Right atrium auricular region (tissue), 2 donors: Measurements from ENCODE around the gene KIAA0753. TPM values are rescaled to one million over a fixed set of nuclear protein-coding genes. Genes with fewer than 3 reads are reported as not detected.

Experiments
- DNase-seq: peaks from one replicate; pipeline ENCODE4 v3.0.0-alpha.2; 2019; ENCODE audit warnings: low spot score
- H3K27ac ChIP-seq, 2 donors: fragments of 200-600 bp; sonication (generic); 1 replicate in 1 of 2; 2 replicates in 1 of 2; pipeline ENCODE4 v1.5.1; 2016 to 2019
- H3K27me3 ChIP-seq, 2 donors: fragments of 200-600 bp; sonication (generic); one replicate each; pipeline versions ENCODE4 v1.5.1 to v1.6.0; 2017 to 2019
- H3K36me3 ChIP-seq: fragments of 200-600 bp; sonication (generic); one replicate; pipeline ENCODE4 v1.5.1; 2016
- H3K4me1 ChIP-seq, 2 donors: fragments of 200-600 bp; sonication (generic); one replicate each; pipeline versions ENCODE4 v1.5.1 to v1.6.0; 2017 to 2019
- H3K4me3 ChIP-seq, 2 donors: fragments of 200-600 bp; sonication (generic); 1 replicate in 1 of 2; 2 replicates in 1 of 2; pipeline ENCODE4 v1.5.1; 2017 to 2019; ENCODE audit warnings: mild to moderate bottlenecking in 1 of 2, moderate library complexity in 1 of 2
- H3K9me3 ChIP-seq, 2 donors: fragments of 200-600 bp; sonication (generic); one replicate each; pipeline ENCODE4 v1.5.1; 2019
- CTCF ChIP-seq, 2 donors: fragments of 200-600 bp; sonication (generic); IDR thresholded peaks; one replicate each; pipeline ENCODE4 v1.5.1; 2019; ENCODE audit warnings: antibody characterized with exemption in 2 of 2
- total RNA-seq, 2 donors: library from RNA; depleted of rRNA; stranded (reverse); fragments of >200 nt; gene quantifications; one replicate each; pipeline ENCODE4 v1.1.0, GENCODE V29; 2016

Gene KIAA0753
- total RNA-seq, 2 donors from 2014 or later = 5.3 to 8.4 TPM

GRCh38 chr17:6591599-6592158 lies 48.8 kb downstream of the KIAA0753 start:
- H3K27ac ChIP-seq = no peak overlapping the region
- no peak overlapping the region for H3K4me3 ChIP-seq
- H3K27me3 ChIP-seq = no peaks in the 10 kb centered on the region
- H3K4me1 ChIP-seq = no peaks in the 10 kb centered on the region
- DNase-seq = no peak
- no peaks in the 10 kb centered on the region for H3K9me3 ChIP-seq
- peaks cover 80% of the 10 kb centered on the region for H3K36me3 ChIP-seq
- no peak for TF ChIP-seq CTCF (IDR thresholded peaks at IDR 0.05)

- no peak overlapping the region for H3K4me3 ChIP-seq
- H3K36me3 ChIP-seq = peaks cover 83% of the 10 kb centered on the region
- no peak overlapping the region for H3K27ac ChIP-seq
- TF ChIP-seq CTCF (IDR thresholded peaks at IDR 0.05) = no peak
- no peaks in the 10 kb centered on the region for H3K4me1 ChIP-seq
- H3K9me3 ChIP-seq = peaks cover 0 to 10% of the 10 kb centered on the region in 2 donors
- no peaks in the 10 kb centered on the region for H3K27me3 ChIP-seq
- DNase-seq = no peak
Observed at GRCh38 chr17:6589266-6589946, 51.1 kb downstream of the KIAA0753 start.

GRCh38 chr17:6588165-6588564 lies 52.3 kb downstream of the KIAA0753 start:
- H3K4me1 ChIP-seq = no peaks in the 10 kb centered on the region
- no peak for TF ChIP-seq CTCF (IDR thresholded peaks at IDR 0.05)

GRCh38 chr17:6587310-6587709 lies 53.2 kb downstream of the KIAA0753 start:
- Histone ChIP-seq H3K27me3 (no peaks in the 10 kb centered on the region), H3K4me1 (no peaks in the 10 kb centered on the region), H3K27ac (no peak overlapping the region), H3K36me3 (peaks cover 73% of the 10 kb centered on the region), H3K4me3 (no peak overlapping the region), H3K9me3 (peaks cover 0 to 10% of the 10 kb centered on the region in 2 donors)
- DNase-seq = no peak
- TF ChIP-seq CTCF (IDR thresholded peaks at IDR 0.05) = no peak

More at GRCh38 chr17:6588165-6588564, 52.3 kb downstream of the KIAA0753 start:
- H3K27me3 ChIP-seq = no peaks in the 10 kb centered on the region
- H3K4me3 ChIP-seq = no peak overlapping the region
- DNase-seq = no peak
- H3K36me3 ChIP-seq = peaks cover 75% of the 10 kb centered on the region
- H3K9me3 ChIP-seq = peaks cover 0 to 10% of the 10 kb centered on the region in 2 donors
- H3K27ac ChIP-seq = no peak overlapping the region

- peaks cover 0 to 10% of the 10 kb centered on the region in 2 donors for H3K9me3 ChIP-seq
- no peak for DNase-seq
- H3K27me3 ChIP-seq = no peaks in the 10 kb centered on the region
- H3K4me1 ChIP-seq = no peaks in the 10 kb centered on the region
- H3K4me3 ChIP-seq = no peak overlapping the region
- no peak overlapping the region for H3K27ac ChIP-seq
- TF ChIP-seq CTCF (IDR thresholded peaks at IDR 0.05) = no peak
- H3K36me3 ChIP-seq = peaks cover 55% of the 10 kb centered on the region
Observed at GRCh38 chr17:6583411-6583810, 57.1 kb downstream of the KIAA0753 start.
